HG02798 (cell line): ENCODE measurements around the gene UGT1A8.

ENCODE experiments used
- ATAC-seq: cut with Tn5 transposase; IDR thresholded peaks from one replicate; pipeline ENCODE4 v1.9.1; 2021; ENCODE audit warnings: mild to moderate bottlenecking; ENCODE audit not compliant: unreplicated experiment, poor library complexity

Gene UGT1A8

GRCh38 chr2:233758141-233758540, 140.7 kb downstream of the UGT1A8 start:
- no peak for ATAC-seq

GRCh38 chr2:233758849-233759248, 141.4 kb downstream of the UGT1A8 start:
- no peak for ATAC-seq

GRCh38 chr2:233760043-233760442, 142.6 kb downstream of the UGT1A8 start, which contains the start of gene UGT1A1:
UGT1A1 (plus strand) TSS chr2:233760270; CDS start chr2:233760288, 18 bp downstream.
- ATAC-seq, result no peak

- ATAC-seq, result no peak
Measured at GRCh38 chr2:233761040-233761769, 143.8 kb downstream of the UGT1A8 start.

- ATAC-seq, result no peak
Measured at GRCh38 chr2:233764264-233764663, 146.8 kb downstream of the UGT1A8 start.

GRCh38 chr2:233764761-233765160, 147.3 kb downstream of the UGT1A8 start:
- ATAC-seq, result no peak

- no peak for ATAC-seq
Measured at GRCh38 chr2:233766416-233766815, 149.0 kb downstream of the UGT1A8 start.

- no peak for ATAC-seq
Measured at GRCh38 chr2:233768076-233768475, 150.6 kb downstream of the UGT1A8 start.

GRCh38 chr2:233769260-233769659, 151.8 kb downstream of the UGT1A8 start:
- no peak for ATAC-seq

- ATAC-seq, result no peak
Measured at GRCh38 chr2:233772153-233772552, 154.7 kb downstream of the UGT1A8 start.

- ATAC-seq, result no peak
Measured at GRCh38 chr2:233772583-233772982, 155.2 kb downstream of the UGT1A8 start.

GRCh38 chr2:233773854-233774253, 156.4 kb downstream of the UGT1A8 start:
- no peak for ATAC-seq

GRCh38 chr2:233775414-233775813, 158.0 kb downstream of the UGT1A8 start:
- no peak for ATAC-seq

- ATAC-seq, result no peak
Measured at GRCh38 chr2:233778030-233778429, 160.6 kb downstream of the UGT1A8 start, which contains the start of gene MROH2A. MROH2A (plus strand) TSS chr2:233778330; CDS start chr2:233779359, 1,029 bp downstream.

- ATAC-seq, result no peak
Measured at GRCh38 chr2:233779722-233780121, 162.3 kb downstream of the UGT1A8 start.

GRCh38 chr2:233780771-233781170, 163.3 kb downstream of the UGT1A8 start:
- ATAC-seq, result no peak

- no peak for ATAC-seq
Measured at GRCh38 chr2:233789554-233789953, 172.1 kb downstream of the UGT1A8 start.

- no peak for ATAC-seq
Measured at GRCh38 chr2:233791151-233791882, 173.9 kb downstream of the UGT1A8 start.

GRCh38 chr2:233791883-233792329, 174.5 kb downstream of the UGT1A8 start:
- ATAC-seq, result no peak

GRCh38 chr2:233792720-233793119, 175.3 kb downstream of the UGT1A8 start:
- ATAC-seq, result no peak

- no peak for ATAC-seq
Measured at GRCh38 chr2:233793465-233794127, 176.2 kb downstream of the UGT1A8 start.
